HepG2 (cell line): ENCODE data around the gene KIZ. TPM values are rescaled to one million over a fixed set of nuclear protein-coding genes. Genes with fewer than 3 reads are reported as not detected.

ENCODE experiments used
- ADNP ChIP-seq: sonication (generic); formaldehyde crosslinking; IDR thresholded peaks from 2 replicates; pipeline ENCODE4 v1.4.0; 2020; ENCODE audit warnings: missing genetic modification reagents
- ATF1 ChIP-seq: IDR thresholded peaks from 2 replicates; pipeline ENCODE4 v1.6.1; 2016; ENCODE audit warnings: mild to moderate bottlenecking, control low read depth
- ATF3 ChIP-seq: sonication (generic); formaldehyde crosslinking; IDR thresholded peaks from 2 replicates; pipeline ENCODE4 v1.4.0; 2020; ENCODE audit warnings: missing genetic modification reagents
- ATRX ChIP-seq: sonication (generic); formaldehyde crosslinking; IDR thresholded peaks from 2 replicates; pipeline ENCODE4 v1.4.0; 2020; ENCODE audit warnings: missing genetic modification reagents, borderline replicate concordance
- DPF2 ChIP-seq: sonication (generic); formaldehyde crosslinking; IDR thresholded peaks from 2 replicates; pipeline ENCODE4 v1.4.0; 2020; ENCODE audit warnings: mild to moderate bottlenecking, low read depth, missing genetic modification reagents, borderline replicate concordance
- ETV5 ChIP-seq: IDR thresholded peaks from 2 replicates; pipeline ENCODE4 v1.6.1; 2018; ENCODE audit warnings: missing biosample characterization, missing genetic modification reagents, inconsistent platforms, borderline replicate concordance
- HOMEZ ChIP-seq: IDR thresholded peaks from 2 replicates; pipeline ENCODE4 v1.6.1; 2016; ENCODE audit warnings: low read depth
- IKZF5 ChIP-seq: IDR thresholded peaks from 2 replicates; pipeline ENCODE4 v1.6.1; 2018; ENCODE audit warnings: missing genetic modification reagents, mild to moderate bottlenecking, missing compliant biosample characterization
- JDP2 ChIP-seq: sonication (generic); formaldehyde crosslinking; IDR thresholded peaks from 2 replicates; pipeline ENCODE4 v1.8.1; 2022; ENCODE audit warnings: missing genetic modification reagents, borderline replicate concordance
- KDM6A ChIP-seq: IDR thresholded peaks from 2 replicates; pipeline ENCODE4 v1.6.1; 2016; ENCODE audit warnings: low read depth
- KLF15 ChIP-seq: sonication (generic); formaldehyde crosslinking; IDR thresholded peaks from 2 replicates; pipeline ENCODE4 v1.8.1; 2023; ENCODE audit warnings: borderline replicate concordance, mild to moderate bottlenecking, inconsistent platforms, missing genetic modification reagents, mixed read lengths
- KLF9 ChIP-seq: IDR thresholded peaks from 2 replicates; pipeline ENCODE4 v1.6.1; 2016; ENCODE audit warnings: low read depth
- KMT2A ChIP-seq: sonication (generic); formaldehyde crosslinking; IDR thresholded peaks from 2 replicates; pipeline ENCODE4 v1.4.0; 2020; ENCODE audit warnings: missing genetic modification reagents
- MYNN ChIP-seq: sonication (generic); formaldehyde crosslinking; IDR thresholded peaks from 2 replicates; pipeline ENCODE4 v1.4.0; 2020; ENCODE audit warnings: mild to moderate bottlenecking, low read depth, missing genetic modification reagents
- NBN ChIP-seq: fragments of 450-650 bp; conservative IDR thresholded peaks from 2 replicates; pipeline ENCODE4 v1.6.1; 2017
- PCBP2 ChIP-seq: fragments of 200-400 bp; formaldehyde crosslinking; optimal IDR thresholded peaks from 2 replicates; pipeline ENCODE3; 2018; ENCODE audit warnings: low read length, low read depth; ENCODE audit not compliant: poor library complexity, severe bottlenecking
- PHF21A ChIP-seq: sonication (generic); formaldehyde crosslinking; IDR thresholded peaks from 2 replicates; pipeline ENCODE4 v1.5.0; 2020; ENCODE audit warnings: mild to moderate bottlenecking, missing genetic modification reagents
- SALL2 ChIP-seq: sonication (generic); formaldehyde crosslinking; IDR thresholded peaks from 2 replicates; pipeline ENCODE4 v1.8.1; 2023; ENCODE audit warnings: mild to moderate bottlenecking, missing genetic modification reagents, inconsistent platforms
- SCMH1 ChIP-seq: sonication (generic); formaldehyde crosslinking; IDR thresholded peaks from 2 replicates; pipeline ENCODE4 v1.9.0; 2021; ENCODE audit warnings: missing genetic modification reagents, mild to moderate bottlenecking, borderline replicate concordance
- THAP11 ChIP-seq: IDR thresholded peaks from 2 replicates; pipeline ENCODE4 v1.6.1; 2016; ENCODE audit warnings: missing biosample characterization, missing genetic modification reagents
- XRCC5 ChIP-seq: fragments of 200-400 bp; formaldehyde crosslinking; optimal IDR thresholded peaks from 2 replicates; pipeline ENCODE3; 2017; ENCODE audit warnings: mild to moderate bottlenecking, low read length
- ZBTB8A ChIP-seq: sonication (generic); formaldehyde crosslinking; IDR thresholded peaks from 2 replicates; pipeline ENCODE4 v1.4.0; 2020; ENCODE audit warnings: mild to moderate bottlenecking, low read depth, missing genetic modification reagents, borderline replicate concordance
- ZFP36L1 ChIP-seq: sonication (generic); formaldehyde crosslinking; IDR thresholded peaks from 2 replicates; pipeline ENCODE4 v1.8.0; 2022; ENCODE audit warnings: mild to moderate bottlenecking, missing genetic modification reagents, moderate library complexity
- ZKSCAN8 ChIP-seq: IDR thresholded peaks from 2 replicates; pipeline ENCODE4 v1.6.1; 2016; ENCODE audit warnings: borderline replicate concordance, missing genetic modification reagents, missing compliant biosample characterization
- ZNF180 ChIP-seq: sonication (generic); formaldehyde crosslinking; IDR thresholded peaks from 2 replicates; pipeline ENCODE4 v1.4.0; 2020; ENCODE audit warnings: low read depth, missing genetic modification reagents, borderline replicate concordance
- ZNF331 ChIP-seq: sonication (generic); formaldehyde crosslinking; IDR thresholded peaks from 2 replicates; pipeline ENCODE4 v1.4.0; 2020; ENCODE audit warnings: missing genetic modification reagents
- ZNF430 ChIP-seq: sonication (generic); formaldehyde crosslinking; IDR thresholded peaks from 2 replicates; pipeline ENCODE4 v1.9.0; 2021; ENCODE audit warnings: mild to moderate bottlenecking, missing genetic modification reagents
- ZNF543 ChIP-seq: sonication (generic); formaldehyde crosslinking; IDR thresholded peaks from 2 replicates; pipeline ENCODE4 v1.4.0; 2020; ENCODE audit warnings: mild to moderate bottlenecking, missing genetic modification reagents
- ZNF577 ChIP-seq: sonication (generic); formaldehyde crosslinking; IDR thresholded peaks from 2 replicates; pipeline ENCODE4 v1.4.0; 2020; ENCODE audit warnings: mild to moderate bottlenecking, low read depth, missing genetic modification reagents, borderline replicate concordance
- ZNF747 ChIP-seq: sonication (generic); formaldehyde crosslinking; IDR thresholded peaks from 2 replicates; pipeline ENCODE4 v1.8.1; 2023; ENCODE audit warnings: missing genetic modification reagents, mild to moderate bottlenecking, borderline replicate concordance
- ZNF781 ChIP-seq: sonication (generic); formaldehyde crosslinking; IDR thresholded peaks from 2 replicates; pipeline ENCODE4 v1.5.1; 2020; ENCODE audit warnings: borderline replicate concordance, mild to moderate bottlenecking, missing genetic modification reagents; ENCODE audit errors: not compliant biosample characterization
- polyA plus RNA-seq, 8 experiments: library from polyadenylated mRNA; depleted of rRNA in 3 of 8; stranded (reverse) in 7 of 8; unstranded in 1 of 8; fragments of >200 nt; fragmentation: Illumina TruSeq in 4 of 8; extraction: Trizol in 4 of 8; gene quantifications; 2 replicates each; pipeline versions ENCODE4 v1.2.1 to v1.2.3, GENCODE V29; 2011 to 2016; ENCODE audit warnings: low read depth in 4 of 8, missing spikeins in 1 of 8, mixed read lengths in 1 of 8; ENCODE audit not compliant: insufficient read depth in 1 of 8
- total RNA-seq, 5 experiments: library from RNA; depleted of rRNA; stranded (reverse); fragments of >200 nt; fragmentation: Illumina TruSeq; extraction: Trizol; gene quantifications; 2 replicates each; pipeline ENCODE4 v1.2.3, GENCODE V29; 2016; ENCODE audit warnings: low read depth in 1 of 5

The KIZ gene
- total and polyA plus RNA-seq, 2 of the 13 experiments (the other 11 are each of a cell fraction or from before 2014, with no cell fraction given): 46.3 to 114 TPM

- TF ChIP-seq HOMEZ (CRISPR knock-in tag): peak; percentile 79; the same call in 1 of the 2 replicates
- no peak for TF ChIP-seq MYNN (CRISPR knock-in tag)
- no peak for TF ChIP-seq JDP2
- TF ChIP-seq ATF3 (CRISPR knock-in tag): no peak
- TF ChIP-seq DPF2 (CRISPR knock-in tag): peak; percentile 55; the same call in 1 of the 2 replicates
- TF ChIP-seq KLF9 (CRISPR knock-in tag): no peak
- TF ChIP-seq IKZF5 (CRISPR knock-in tag): no peak
- TF ChIP-seq ZNF543 (CRISPR knock-in tag): no peak
- TF ChIP-seq NBN: no peak
- no peak; the same call in 1 of the 2 replicates for TF ChIP-seq PHF21A (CRISPR knock-in tag)
- no peak for TF ChIP-seq ZNF180 (CRISPR knock-in tag)
- TF ChIP-seq ZNF331 (CRISPR knock-in tag): peak; percentile 84; the same call in 1 of the 2 replicates
- TF ChIP-seq THAP11 (CRISPR knock-in tag): peak; percentile 72; the same call in 1 of the 2 replicates
- no peak; the same call in 1 of the 2 replicates for TF ChIP-seq ATF1 (CRISPR knock-in tag)
- peak; percentile 79; the same call in 1 of the 2 replicates for TF ChIP-seq KDM6A (CRISPR knock-in tag)
- TF ChIP-seq ZKSCAN8 (CRISPR knock-in tag): 0 out of 2 replicates have a peak, but pooled peaks have one; percentile 71
- no peak for TF ChIP-seq SCMH1 (CRISPR knock-in tag)
- TF ChIP-seq ZNF577 (CRISPR knock-in tag): no peak
- TF ChIP-seq KMT2A (CRISPR knock-in tag): no peak
- TF ChIP-seq ATRX: no peak
- no peak for TF ChIP-seq ZNF747
- TF ChIP-seq KLF15 (CRISPR knock-in tag): no peak
- no peak for TF ChIP-seq ZNF781
- no peak for TF ChIP-seq PCBP2
- 0 out of 2 replicates have a peak, but pooled peaks have one; percentile 43 for TF ChIP-seq ADNP (CRISPR knock-in tag)
- no peak for TF ChIP-seq ZBTB8A (CRISPR knock-in tag)
- TF ChIP-seq XRCC5: peak; percentile 20
- TF ChIP-seq ETV5 (CRISPR knock-in tag): no peak
- no peak for TF ChIP-seq SALL2 (CRISPR knock-in tag)
- TF ChIP-seq ZFP36L1 (CRISPR knock-in tag): 0 out of 2 replicates have a peak, but pooled peaks have one; percentile 64
- no peak for TF ChIP-seq ZNF430 (CRISPR knock-in tag)
These were observed 154.7 kb downstream of the KIZ start (continued) for GRCh38 chr20:21280522-21281016.
